Measurements from ENCODE around the gene FIBCD1. TPM values are rescaled to one million over a fixed set of nuclear protein-coding genes. Genes with fewer than 3 reads are reported as not detected.

FIBCD1 gene
- total RNA-seq, 2 experiments from 2014 or later, result not detected

DNA sequence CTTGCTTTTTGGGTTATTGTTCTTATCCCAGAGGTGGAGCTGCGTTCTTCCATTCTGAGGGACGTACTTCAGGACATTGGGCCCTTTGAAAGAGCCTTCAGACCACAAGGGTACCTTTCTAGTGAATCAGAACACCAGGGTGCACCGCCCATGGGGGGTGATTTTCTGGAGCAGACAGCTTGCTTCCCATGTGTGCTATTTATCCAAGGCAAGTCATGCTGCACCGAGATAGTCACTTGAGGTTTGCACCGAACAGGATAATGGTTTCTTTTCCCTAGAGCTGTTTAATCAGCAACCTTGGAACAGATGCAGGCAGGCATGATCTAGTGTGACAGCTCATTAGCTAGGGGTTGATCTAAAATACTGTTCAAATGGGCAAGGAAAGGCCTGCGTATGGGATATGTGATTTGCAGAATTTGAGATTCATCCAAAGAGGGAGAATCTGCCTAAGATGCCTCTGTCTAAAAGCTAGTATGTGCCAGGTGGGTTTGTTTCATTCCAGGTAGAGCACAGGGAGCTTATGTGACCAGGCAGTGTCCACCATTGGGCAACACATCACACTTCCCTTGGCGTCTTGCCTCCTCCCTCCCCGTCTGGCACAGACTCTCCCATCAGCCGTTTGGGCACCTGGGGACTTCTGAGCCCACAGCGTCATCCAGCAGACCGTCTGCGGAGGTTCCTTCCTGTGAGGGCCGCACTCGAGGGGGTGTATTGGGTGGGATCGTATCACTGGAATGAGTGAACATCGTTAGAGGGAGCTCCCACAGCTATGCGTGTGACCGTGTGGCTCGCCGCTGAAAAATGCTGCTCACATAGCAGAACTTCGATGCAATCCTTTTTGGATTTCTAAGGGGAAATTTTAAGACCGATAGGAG lies 80.9 kb downstream of the FIBCD1 start:
- H3K79me2 ChIP-seq (ENCODE audit: insufficient read depth, low read depth, low read length), result no peaks in the 10 kb centered on the region
- H4K20me1 ChIP-seq (ENCODE audit: insufficient read depth, low read length), result no peaks in the 10 kb centered on the region

DNA sequence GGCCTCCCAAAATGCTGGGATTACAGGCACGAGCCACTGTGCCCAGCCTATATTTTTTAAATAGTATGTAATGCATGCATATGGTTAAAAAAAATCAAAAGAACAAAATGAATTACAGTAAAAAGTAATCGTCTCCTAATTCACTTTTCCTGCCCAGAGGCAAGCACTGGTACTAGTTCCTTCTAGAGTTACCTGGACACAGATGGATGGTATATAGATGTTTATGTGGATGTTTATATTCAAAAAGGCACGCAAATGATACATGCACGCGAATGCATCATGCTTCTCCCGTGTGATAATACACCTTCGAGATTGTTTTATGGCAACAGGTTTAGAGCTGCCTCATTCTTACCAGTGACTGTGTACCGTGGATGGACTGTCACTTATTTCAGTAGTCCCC lies 82.6 kb downstream of the FIBCD1 start:
- H3K4me2 ChIP-seq (ENCODE audit: low read length), result no peak overlapping the region
- H3K9me2 ChIP-seq (ENCODE audit: insufficient read depth, low read length), result no peaks in the 10 kb centered on the region
- TF ChIP-seq, protein P1, sequence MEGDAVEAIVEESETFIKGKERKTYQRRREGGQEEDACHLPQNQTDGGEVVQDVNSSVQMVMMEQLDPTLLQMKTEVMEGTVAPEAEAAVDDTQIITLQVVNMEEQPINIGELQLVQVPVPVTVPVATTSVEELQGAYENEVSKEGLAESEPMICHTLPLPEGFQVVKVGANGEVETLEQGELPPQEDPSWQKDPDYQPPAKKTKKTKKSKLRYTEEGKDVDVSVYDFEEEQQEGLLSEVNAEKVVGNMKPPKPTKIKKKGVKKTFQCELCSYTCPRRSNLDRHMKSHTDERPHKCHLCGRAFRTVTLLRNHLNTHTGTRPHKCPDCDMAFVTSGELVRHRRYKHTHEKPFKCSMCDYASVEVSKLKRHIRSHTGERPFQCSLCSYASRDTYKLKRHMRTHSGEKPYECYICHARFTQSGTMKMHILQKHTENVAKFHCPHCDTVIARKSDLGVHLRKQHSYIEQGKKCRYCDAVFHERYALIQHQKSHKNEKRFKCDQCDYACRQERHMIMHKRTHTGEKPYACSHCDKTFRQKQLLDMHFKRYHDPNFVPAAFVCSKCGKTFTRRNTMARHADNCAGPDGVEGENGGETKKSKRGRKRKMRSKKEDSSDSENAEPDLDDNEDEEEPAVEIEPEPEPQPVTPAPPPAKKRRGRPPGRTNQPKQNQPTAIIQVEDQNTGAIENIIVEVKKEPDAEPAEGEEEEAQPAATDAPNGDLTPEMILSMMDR (conservative IDR thresholded peaks at IDR 0.05; ENCODE audit: low read length), result no peak
- no peak for TF ChIP-seq EZH2phosphoT487 (IDR thresholded peaks at IDR 0.05; ENCODE audit: borderline replicate concordance, low read depth, low read length)
- no peaks in the 10 kb centered on the region for H3K36me3 ChIP-seq (ENCODE audit: insufficient read depth, low read length)
- H3K27ac ChIP-seq (ENCODE audit: low read depth, low read length, poor library complexity, severe bottlenecking), result no peak overlapping the region
- ChIA-PET CTCF (ENCODE audit: unreplicated experiment) (no interaction called here), POLR2A (no interaction called here)
- BruUV-seq (replicated peaks), result no TSS peak
- H4K20me1 ChIP-seq (ENCODE audit: insufficient read depth, low read length), result no peaks in the 10 kb centered on the region
- intact Hi-C loops (cut with micrococcal nuclease; ENCODE audit: unreplicated experiment), result no loop called here
- H3K4me3 ChIP-seq (ENCODE audit: low read depth, low read length, poor library complexity, severe bottlenecking), result no peak overlapping the region
- H2AFZ ChIP-seq (ENCODE audit: low read length), result no peak overlapping the region
- H3K9me3 ChIP-seq (ENCODE audit: low read length), result no peaks in the 10 kb centered on the region
- no peak for DNase-seq (ENCODE audit: low spot score)
- no peaks in the 10 kb centered on the region for H3K79me2 ChIP-seq (ENCODE audit: insufficient read depth, low read depth, low read length)
- no peaks in the 10 kb centered on the region for H3K4me1 ChIP-seq (ENCODE audit: insufficient read depth, low read length, poor library complexity, severe bottlenecking)

More for the DNA sequence above, 80.9 kb downstream of the FIBCD1 start:
- Histone ChIP-seq H3K4me1 (ENCODE audit: insufficient read depth, low read length, poor library complexity, severe bottlenecking) (no peaks in the 10 kb centered on the region), H3K27ac (ENCODE audit: low read depth, low read length, poor library complexity, severe bottlenecking) (no peak overlapping the region), H2AFZ (ENCODE audit: low read length) (no peak overlapping the region), H3K4me3 (ENCODE audit: low read depth, low read length, poor library complexity, severe bottlenecking) (no peak overlapping the region), H3K9me3 (ENCODE audit: low read length) (no peaks in the 10 kb centered on the region), H3K36me3 (ENCODE audit: insufficient read depth, low read length) (no peaks in the 10 kb centered on the region), H3K9me2 (ENCODE audit: insufficient read depth, low read length) (no peaks in the 10 kb centered on the region), H3K4me2 (ENCODE audit: low read length) (no peak overlapping the region)
- BruUV-seq (replicated peaks), result no TSS peak
- CTCF ChIA-PET (ENCODE audit: unreplicated experiment), result no interaction called here
- TF ChIP-seq, protein P1 (conservative IDR thresholded peaks at IDR 0.05; ENCODE audit: low read length), result no peak
- no peak for TF ChIP-seq EZH2phosphoT487 (IDR thresholded peaks at IDR 0.05; ENCODE audit: borderline replicate concordance, low read depth, low read length)
- POLR2A ChIA-PET, result interaction anchor here (0.6 kb wide), 1 partner anchor 19 kb away, joined by 6 read pairs; no protein-coding TSS in a partner anchor
- DNase-seq (ENCODE audit: low spot score), result no peak
- intact Hi-C loops (cut with micrococcal nuclease; ENCODE audit: unreplicated experiment), result no loop called here

DNA sequence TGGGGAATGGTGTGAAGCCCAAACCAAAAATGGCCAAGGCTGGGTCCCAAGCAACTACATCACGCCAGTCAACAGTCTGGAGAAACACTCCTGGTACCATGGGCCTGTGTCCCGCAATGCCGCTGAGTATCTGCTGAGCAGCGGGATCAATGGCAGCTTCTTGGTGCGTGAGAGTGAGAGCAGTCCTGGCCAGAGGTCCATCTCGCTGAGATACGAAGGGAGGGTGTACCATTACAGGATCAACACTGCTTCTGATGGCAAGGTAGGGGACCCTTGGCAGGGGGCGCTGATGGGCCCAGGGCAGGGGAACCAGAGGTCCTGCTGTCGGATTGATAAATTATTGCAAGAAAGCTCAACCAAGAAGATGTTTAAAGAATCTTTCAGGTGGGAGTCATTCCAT lies 84.2 kb downstream of the FIBCD1 start:
- Histone ChIP-seq H4K20me1 (ENCODE audit: insufficient read depth, low read length) (no peaks in the 10 kb centered on the region), H3K4me2 (ENCODE audit: low read length) (no peak overlapping the region), H3K36me3 (ENCODE audit: insufficient read depth, low read length) (no peaks in the 10 kb centered on the region), H3K27ac (ENCODE audit: low read depth, low read length, poor library complexity, severe bottlenecking) (no peak overlapping the region), H3K4me1 (ENCODE audit: insufficient read depth, low read length, poor library complexity, severe bottlenecking) (no peaks in the 10 kb centered on the region), H3K9me3 (ENCODE audit: low read length) (no peaks in the 10 kb centered on the region), H2AFZ (ENCODE audit: low read length) (no peak overlapping the region), H3K79me2 (ENCODE audit: insufficient read depth, low read depth, low read length) (no peaks in the 10 kb centered on the region), H3K4me3 (ENCODE audit: low read depth, low read length, poor library complexity, severe bottlenecking) (no peak overlapping the region), H3K9me2 (ENCODE audit: insufficient read depth, low read length) (no peaks in the 10 kb centered on the region)
- POLR2A ChIA-PET, result interaction anchor here (0.7 to 0.8 kb wide), 2 partner anchors 92 to 118 kb away, joined by 3 read pairs; no protein-coding TSS in a partner anchor
- DNase-seq (ENCODE audit: low spot score), result no peak
- no TSS peak for BruUV-seq (replicated peaks)
- CTCF ChIA-PET (ENCODE audit: unreplicated experiment), result no interaction called here
- intact Hi-C loops (cut with micrococcal nuclease; ENCODE audit: unreplicated experiment), result no loop called here
- TF ChIP-seq, protein P1 (conservative IDR thresholded peaks at IDR 0.05; ENCODE audit: low read length), result 0 out of 2 replicates have a peak, but pooled peaks have one; percentile 29
- TF ChIP-seq EZH2phosphoT487 (IDR thresholded peaks at IDR 0.05; ENCODE audit: borderline replicate concordance, low read depth, low read length), result no peak

Data from OCI-LY7 (cell line).